H9 (cell line): ENCODE results near the gene AIFM1. TPM values are rescaled to one million over a fixed set of nuclear protein-coding genes. Genes with fewer than 3 reads are reported as not detected.

Experiments used
- DNase-seq: peaks from one replicate; pipeline ENCODE4 v3.0.0-alpha.2; 2017
- H2AFZ ChIP-seq: one replicate; pipeline ENCODE4 v1.6.1; 2013; ENCODE audit warnings: mild to moderate bottlenecking, low read length, control low read depth, moderate library complexity
- H2AK5ac ChIP-seq: 2 replicates; pipeline ENCODE4 v1.6.1; 2013; ENCODE audit warnings: low read length, control low read depth, mixed read lengths; ENCODE audit not compliant: insufficient read length
- H2BK120ac ChIP-seq: one replicate; pipeline ENCODE4 v1.6.1; 2013; ENCODE audit warnings: low read depth, mild to moderate bottlenecking, low read length, control low read depth, inconsistent platforms; ENCODE audit not compliant: poor library complexity, severe bottlenecking
- H2BK12ac ChIP-seq: 2 replicates; pipeline ENCODE4 v1.6.1; 2013; ENCODE audit warnings: low read length, control low read depth, mixed read lengths, low read depth; ENCODE audit not compliant: insufficient read length
- H2BK15ac ChIP-seq: 2 replicates; pipeline ENCODE4 v1.6.1; 2013; ENCODE audit warnings: low read depth, low read length, control low read depth
- H2BK20ac ChIP-seq: one replicate; pipeline ENCODE4 v1.6.1; 2013; ENCODE audit warnings: low read depth, mild to moderate bottlenecking, low read length, control low read depth, inconsistent platforms; ENCODE audit not compliant: poor library complexity, severe bottlenecking
- H2BK5ac ChIP-seq: 2 replicates; pipeline ENCODE4 v1.6.1; 2013; ENCODE audit warnings: low read length, control low read depth, mixed read lengths; ENCODE audit not compliant: insufficient read length
- H3K14ac ChIP-seq: 2 replicates; pipeline ENCODE4 v1.6.1; 2013; ENCODE audit warnings: low read length, control low read depth; ENCODE audit not compliant: insufficient read depth
- H3K18ac ChIP-seq: 2 replicates; pipeline ENCODE4 v1.6.1; 2013; ENCODE audit warnings: low read depth, mild to moderate bottlenecking, mixed read lengths, low read length, control low read depth; ENCODE audit not compliant: insufficient read length
- H3K23ac ChIP-seq: 2 replicates; pipeline ENCODE4 v1.6.1; 2013; ENCODE audit warnings: low read length, control low read depth, mixed read lengths, low read depth; ENCODE audit not compliant: insufficient read length
- H3K23me2 ChIP-seq: 2 replicates; pipeline ENCODE4 v1.6.1; 2013; ENCODE audit warnings: low read depth, mild to moderate bottlenecking, mixed read lengths, low read length, control low read depth; ENCODE audit not compliant: insufficient read length, poor library complexity, severe bottlenecking
- H3K27ac ChIP-seq: 2 replicates; pipeline ENCODE4 v1.5.1; 2013; ENCODE audit warnings: low read length, control low read depth, mixed read lengths, low read depth; ENCODE audit not compliant: insufficient read length
- H3K27me3 ChIP-seq: 2 replicates; pipeline ENCODE4 v1.6.1; 2013; ENCODE audit warnings: low read length, control low read depth, inconsistent platforms; ENCODE audit not compliant: insufficient read depth
- H3K4ac ChIP-seq: 2 replicates; pipeline ENCODE4 v1.6.1; 2013; ENCODE audit warnings: low read depth, mild to moderate bottlenecking, control low read depth, inconsistent platforms, low read length, moderate library complexity
- H3K4me1 ChIP-seq: 2 replicates; pipeline ENCODE4 v1.6.1; 2013; ENCODE audit warnings: low read length, control low read depth, inconsistent platforms; ENCODE audit not compliant: insufficient read depth
- H3K4me2 ChIP-seq: 2 replicates; pipeline ENCODE4 v1.6.1; 2013; ENCODE audit warnings: low read length, control low read depth, mixed read lengths; ENCODE audit not compliant: insufficient read length, insufficient read depth
- H3K56ac ChIP-seq: 2 replicates; pipeline ENCODE4 v1.6.1; 2013; ENCODE audit warnings: low read depth, mild to moderate bottlenecking, mixed read lengths, low read length, control low read depth; ENCODE audit not compliant: insufficient read length
- H3K79me1 ChIP-seq: 2 replicates; pipeline ENCODE4 v1.6.1; 2013; ENCODE audit warnings: low read depth, mild to moderate bottlenecking, moderate library complexity, low read length, control low read depth, inconsistent platforms; ENCODE audit not compliant: insufficient read depth, poor library complexity, severe bottlenecking
- H3K79me2 ChIP-seq: 2 replicates; pipeline ENCODE4 v1.6.1; 2013; ENCODE audit warnings: low read length, control low read depth, inconsistent platforms; ENCODE audit not compliant: insufficient read depth
- H3K9ac ChIP-seq: 2 replicates; pipeline ENCODE4 v1.6.1; 2013; ENCODE audit warnings: low read length, control low read depth, mixed read lengths; ENCODE audit not compliant: insufficient read length; ENCODE audit errors: extremely low read depth
- H3K9me3 ChIP-seq: one replicate; pipeline ENCODE4 v1.6.1; 2013; ENCODE audit warnings: low read depth, low read length, inconsistent platforms; ENCODE audit not compliant: control insufficient read depth
- H3T11ph ChIP-seq: one replicate; pipeline ENCODE4 v1.6.1; 2013; ENCODE audit warnings: mild to moderate bottlenecking, low read length, control low read depth, inconsistent platforms
- H4K20me1 ChIP-seq: one replicate; pipeline ENCODE4 v1.6.1; 2013; ENCODE audit not compliant: control insufficient read depth, insufficient read length, insufficient read depth
- H4K5ac ChIP-seq: 2 replicates; pipeline ENCODE4 v1.6.1; 2013; ENCODE audit warnings: low read depth, mild to moderate bottlenecking, mixed read lengths, low read length, control low read depth; ENCODE audit not compliant: insufficient read length
- H4K8ac ChIP-seq: replicated peaks from 2 replicates; pipeline ENCODE4 v1.6.1; 2013; ENCODE audit warnings: low read length, control low read depth, mixed read lengths, low read depth; ENCODE audit not compliant: insufficient read length
- H4K91ac ChIP-seq: 2 replicates; pipeline ENCODE4 v1.6.1; 2013; ENCODE audit warnings: low read depth, mild to moderate bottlenecking, moderate library complexity, mixed read lengths, low read length, control low read depth; ENCODE audit not compliant: insufficient read length
- H3K27ac Mint-ChIP-seq, 3 experiments: 2 replicates in 2 of 3; 3 replicates in 1 of 3; pipeline ENCODE4 v1.8.0; 2020 to 2021; ENCODE audit warnings: mixed read lengths in 3 of 3, mild to moderate bottlenecking in 1 of 3, moderate library complexity in 1 of 3
- H3K27me3 Mint-ChIP-seq: 2 replicates; pipeline ENCODE4 v1.8.0; 2021; ENCODE audit warnings: low read depth, mild to moderate bottlenecking, moderate library complexity, mixed read lengths
- H3K36me3 Mint-ChIP-seq, 3 experiments: 2 replicates in 2 of 3; 3 replicates in 1 of 3; pipeline ENCODE4 v1.8.0; 2020 to 2021; ENCODE audit warnings: low read depth in 3 of 3, mixed read lengths in 3 of 3; ENCODE audit not compliant: insufficient read depth in 1 of 3
- H3K4me1 Mint-ChIP-seq, 2 experiments: 2 replicates each; pipeline ENCODE4 v1.8.0; 2020; ENCODE audit warnings: mixed read lengths in 2 of 2
- H3K4me3 Mint-ChIP-seq, 2 experiments: 2 replicates in 1 of 2; 3 replicates in 1 of 2; pipeline ENCODE4 v1.8.0; 2020 to 2021; ENCODE audit warnings: mild to moderate bottlenecking in 2 of 2, mixed read lengths in 2 of 2, moderate library complexity in 1 of 2
- H3K9me3 Mint-ChIP-seq, 2 experiments: 2 replicates in 1 of 2; 3 replicates in 1 of 2; pipeline ENCODE4 v1.8.0; 2020; ENCODE audit warnings: mild to moderate bottlenecking in 2 of 2, mixed read lengths in 2 of 2, moderate library complexity in 1 of 2
- CTCF ChIP-seq: fragments of 200-600 bp; sonication (generic); conservative IDR thresholded peaks from 3 replicates; pipeline ENCODE4 v1.8.0; 2021; ENCODE audit warnings: antibody characterized with exemption, mild to moderate bottlenecking
- WGBS: extraction: QIAGEN DNeasy Blood & Tissue Kit; methylation state at CpG from one replicate; pipeline ENCODE4 v1.1.7; 2013; ENCODE audit warnings: missing lambda C conversion rate, low lambda C conversion rate, mixed read lengths; ENCODE audit not compliant: insufficient read length; ENCODE audit errors: extremely low coverage; 5-methylcytosine and 5-hydroxymethylcytosine counted together
- total RNA-seq: library from RNA; stranded (reverse); gene quantifications from 2 replicates; pipeline ENCODE4 v1.2.1, GENCODE V29; 2021

The AIFM1 gene
- total RNA-seq, 1 experiment from 2014 or later, result 43.7 TPM

DNA sequence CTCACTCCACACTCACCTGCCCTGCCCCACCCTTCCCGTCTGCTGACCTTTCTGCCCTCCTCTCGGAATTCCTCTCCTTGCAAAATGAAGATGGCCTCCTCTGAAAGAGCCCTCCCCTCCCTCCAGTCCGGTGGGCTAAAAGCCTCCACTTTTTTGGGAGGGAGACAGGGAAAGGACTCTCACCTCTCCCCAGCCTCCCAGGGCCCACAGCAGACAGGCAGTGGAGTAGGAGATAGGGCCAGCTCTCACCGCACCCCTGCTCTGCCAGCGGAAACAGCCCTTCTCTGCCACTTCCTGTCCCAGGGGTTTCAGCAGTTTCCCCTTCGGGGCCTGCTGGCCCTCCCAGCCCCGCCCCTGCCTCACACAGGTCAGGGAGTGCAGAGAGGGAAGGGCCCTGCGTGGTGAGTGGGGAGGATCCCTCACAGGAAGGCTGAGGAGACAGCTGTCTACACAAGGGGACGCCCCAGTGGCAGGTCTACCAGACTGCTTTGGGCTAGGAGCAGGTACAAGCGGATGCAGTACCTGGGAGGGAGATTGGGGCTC is 73.6 kb downstream of the AIFM1 start:
- H3K36me3 Mint-ChIP-seq, result peaks cover 0 to 4% (median 0%) of the 10 kb centered on the region in 3 experiments; a peak in 1 of 7 replicates

More for the DNA sequence above, 73.6 kb downstream of the AIFM1 start:
- no peak overlapping the region for H4K8ac ChIP-seq
- no CpG with 5 or more reads among the region's 10 CpGs for WGBS
- Mint-ChIP-seq H3K4me3 (no peak overlapping the region), H3K4me1 (peaks cover 2 to 3% of the 10 kb centered on the region in 2 experiments; a peak in 1 of 4 replicates), H3K27me3 (peaks cover 6% of the 10 kb centered on the region), H3K27ac (peak overlapping the region in 1 of 3 experiments; percentile 65; a peak in 1 of 7 replicates), H3K9me3 (peaks cover 0 to 68% of the 10 kb centered on the region in 2 experiments; a peak in 4 of 5 replicates)
- H3K23me2 ChIP-seq, result no peaks in the 10 kb centered on the region
- H3K9ac ChIP-seq, result no peak overlapping the region
- peaks cover 9% of the 10 kb centered on the region for H3K9me3 ChIP-seq
- H3K18ac ChIP-seq, result no peak overlapping the region
- H3T11ph ChIP-seq, result no peak overlapping the region
- no peaks in the 10 kb centered on the region for H3K4me1 ChIP-seq
- no peak overlapping the region for H4K5ac ChIP-seq
- H3K4ac ChIP-seq, result no peak overlapping the region
- H3K27ac ChIP-seq, result no peak overlapping the region
- no peak overlapping the region for H2BK12ac ChIP-seq
- H3K27me3 ChIP-seq, result no peaks in the 10 kb centered on the region
- H3K79me2 ChIP-seq, result no peaks in the 10 kb centered on the region
- no peak overlapping the region for H3K23ac ChIP-seq
- no peak overlapping the region for H2BK120ac ChIP-seq
- H3K14ac ChIP-seq, result no peak overlapping the region; the same call in 1 of the 2 replicates
- H2BK5ac ChIP-seq, result no peak overlapping the region
- no peak overlapping the region for H2BK15ac ChIP-seq
- H2AK5ac ChIP-seq, result no peak overlapping the region
- H3K56ac ChIP-seq, result no peak overlapping the region
- H3K79me1 ChIP-seq, result no peaks in the 10 kb centered on the region
- DNase-seq, result peak; percentile 47
- no peak overlapping the region for H4K91ac ChIP-seq
- H2AFZ ChIP-seq, result no peak overlapping the region
- no peak overlapping the region for H2BK20ac ChIP-seq
- no peak overlapping the region for H3K4me2 ChIP-seq
- TF ChIP-seq CTCF, result no peak
- no peaks in the 10 kb centered on the region for H4K20me1 ChIP-seq
